ENCODE results near the gene BCAS4. TPM values are rescaled to one million over a fixed set of nuclear protein-coding genes. Genes with fewer than 3 reads are reported as not detected.

BCAS4 gene
- total RNA-seq, 2 donors from 2014 or later = 9.5 to 25.2 TPM

- Mint-ChIP-seq H3K4me3 (no peak overlapping the region), H3K9me3 (no peaks in the 10 kb centered on the region), H3K36me3 (ENCODE audit: low read depth) (no peaks in the 10 kb centered on the region), H3K27me3 (ENCODE audit: insufficient read depth) (no peaks in the 10 kb centered on the region), H3K27ac (no peak overlapping the region), H3K4me1 (no peaks in the 10 kb centered on the region)
- TF ChIP-seq, protein P1, sequence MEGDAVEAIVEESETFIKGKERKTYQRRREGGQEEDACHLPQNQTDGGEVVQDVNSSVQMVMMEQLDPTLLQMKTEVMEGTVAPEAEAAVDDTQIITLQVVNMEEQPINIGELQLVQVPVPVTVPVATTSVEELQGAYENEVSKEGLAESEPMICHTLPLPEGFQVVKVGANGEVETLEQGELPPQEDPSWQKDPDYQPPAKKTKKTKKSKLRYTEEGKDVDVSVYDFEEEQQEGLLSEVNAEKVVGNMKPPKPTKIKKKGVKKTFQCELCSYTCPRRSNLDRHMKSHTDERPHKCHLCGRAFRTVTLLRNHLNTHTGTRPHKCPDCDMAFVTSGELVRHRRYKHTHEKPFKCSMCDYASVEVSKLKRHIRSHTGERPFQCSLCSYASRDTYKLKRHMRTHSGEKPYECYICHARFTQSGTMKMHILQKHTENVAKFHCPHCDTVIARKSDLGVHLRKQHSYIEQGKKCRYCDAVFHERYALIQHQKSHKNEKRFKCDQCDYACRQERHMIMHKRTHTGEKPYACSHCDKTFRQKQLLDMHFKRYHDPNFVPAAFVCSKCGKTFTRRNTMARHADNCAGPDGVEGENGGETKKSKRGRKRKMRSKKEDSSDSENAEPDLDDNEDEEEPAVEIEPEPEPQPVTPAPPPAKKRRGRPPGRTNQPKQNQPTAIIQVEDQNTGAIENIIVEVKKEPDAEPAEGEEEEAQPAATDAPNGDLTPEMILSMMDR (conservative IDR thresholded peaks at IDR 0.05) = no peak
- no peak overlapping the region for H3K27ac ChIP-seq (ENCODE audit: low read depth, low read length)
- DNase-seq = no peak
- no peaks in the 10 kb centered on the region for H3K27me3 ChIP-seq (ENCODE audit: control insufficient read depth, insufficient read depth, low read length, poor library complexity, severe bottlenecking)
- no peak overlapping the region for H3K9ac ChIP-seq (ENCODE audit: extremely low read depth, low read length, poor library complexity, severe bottlenecking)
- no peaks in the 10 kb centered on the region for H3K36me3 ChIP-seq (ENCODE audit: control insufficient read depth, insufficient read depth, low read length)
- H3K4me1 ChIP-seq (ENCODE audit: control insufficient read depth, insufficient read depth, low read length) = no peaks in the 10 kb centered on the region
- 92 to 93% methylated on average over 3 to 8 of the region's 8 CpGs for WGBS, 2 experiments (ENCODE audit: insufficient coverage in 1 of 2, insufficient read length in 1 of 2)
- H3K9me3 ChIP-seq (ENCODE audit: control insufficient read depth, low read length) = no peaks in the 10 kb centered on the region
- no peak overlapping the region for H3K4me3 ChIP-seq (ENCODE audit: low read length)
These were observed 7.4 kb downstream of the BCAS4 start for GRCh38 chr20:50802289-50802688.

DNA sequence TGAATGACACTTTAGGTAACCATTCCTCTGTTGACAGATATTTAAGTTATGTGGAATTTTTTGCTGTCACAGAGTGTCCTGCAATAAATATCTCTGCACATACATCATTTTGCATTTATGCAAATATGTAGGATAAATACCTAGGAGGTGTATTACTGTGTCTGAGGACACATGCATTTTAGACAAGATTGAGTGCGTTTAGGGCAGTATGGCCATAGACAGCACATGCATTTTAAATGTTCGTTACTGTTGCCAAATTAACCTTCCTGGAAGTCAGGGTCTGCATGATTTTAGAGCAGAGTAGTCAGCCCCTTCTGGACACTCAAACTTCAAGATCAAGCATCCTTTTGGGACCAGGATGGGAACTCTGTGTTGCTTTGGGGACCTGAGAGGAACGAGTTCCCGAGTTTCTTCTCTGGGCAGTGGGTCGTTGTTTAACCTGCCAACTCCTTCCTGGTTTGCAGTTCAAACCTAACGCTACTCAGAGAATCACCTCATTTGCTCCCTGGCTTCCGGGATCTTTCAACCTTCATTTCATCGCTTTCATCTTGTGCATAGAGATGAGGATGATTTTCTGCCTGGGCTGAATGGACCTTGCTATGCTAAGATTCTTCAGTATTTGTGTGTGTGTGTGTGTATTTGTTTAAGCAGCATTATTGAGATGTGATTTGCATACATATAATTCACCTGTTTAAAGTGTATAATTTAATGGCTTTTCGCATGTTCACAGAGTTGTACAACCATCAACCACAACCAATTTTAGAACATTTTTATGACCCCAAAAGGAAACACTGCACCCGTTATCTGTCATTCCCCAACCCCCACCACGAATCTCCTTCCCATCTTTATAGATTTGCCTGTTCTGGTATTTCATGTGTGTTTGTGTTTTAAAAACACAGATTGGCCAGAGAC is 9.8 kb downstream of the BCAS4 start:
- Histone ChIP-seq H3K36me3 (ENCODE audit: control insufficient read depth, insufficient read depth, low read length) (no peaks in the 10 kb centered on the region), H3K9me3 (ENCODE audit: control insufficient read depth, low read length) (no peaks in the 10 kb centered on the region), H3K9ac (ENCODE audit: extremely low read depth, low read length, poor library complexity, severe bottlenecking) (no peak overlapping the region), H3K27me3 (ENCODE audit: control insufficient read depth, insufficient read depth, low read length, poor library complexity, severe bottlenecking) (no peaks in the 10 kb centered on the region), H3K27ac (ENCODE audit: low read depth, low read length) (no peak overlapping the region), H3K4me1 (ENCODE audit: control insufficient read depth, insufficient read depth, low read length) (no peaks in the 10 kb centered on the region), H3K4me3 (ENCODE audit: low read length) (no peak overlapping the region)
- TF ChIP-seq, protein P1 (conservative IDR thresholded peaks at IDR 0.05) = no peak
- no peaks in the 10 kb centered on the region for H3K9me3 Mint-ChIP-seq
- peaks cover 5% of the 10 kb centered on the region for H3K4me1 Mint-ChIP-seq
- DNase-seq = no peak
- H3K36me3 Mint-ChIP-seq (ENCODE audit: low read depth) = no peaks in the 10 kb centered on the region
- no peaks in the 10 kb centered on the region for H3K27me3 Mint-ChIP-seq (ENCODE audit: insufficient read depth)
- H3K4me3 Mint-ChIP-seq = no peak overlapping the region
- WGBS, 2 experiments (ENCODE audit: insufficient coverage in 1 of 2, insufficient read length in 1 of 2) = 82 to 90% methylated on average over 7 to 11 of the region's 11 CpGs
- no peak overlapping the region for H3K27ac Mint-ChIP-seq

DNA sequence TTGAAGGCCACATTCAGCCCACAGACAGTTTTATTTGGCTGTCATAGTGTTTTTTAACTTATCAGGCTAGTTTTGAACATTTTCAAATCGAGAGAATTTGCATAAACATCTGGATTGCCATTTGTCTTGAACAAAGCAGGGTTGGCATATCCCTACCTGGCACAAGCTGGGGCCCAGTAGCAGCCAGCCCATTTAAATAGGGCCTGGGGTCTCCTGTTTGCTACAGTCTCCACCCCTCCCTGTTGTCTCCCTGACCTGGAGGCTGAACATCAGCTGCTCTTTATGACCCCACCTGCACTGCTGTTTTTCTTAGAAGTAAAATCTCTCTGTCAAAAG is 10.5 kb downstream of the BCAS4 start:
- TF ChIP-seq, protein P1 (conservative IDR thresholded peaks at IDR 0.05) = no peak
- H3K4me1 ChIP-seq (ENCODE audit: control insufficient read depth, insufficient read depth, low read length) = no peaks in the 10 kb centered on the region
- H3K9me3 ChIP-seq (ENCODE audit: control insufficient read depth, low read length) = no peaks in the 10 kb centered on the region
- WGBS, 2 experiments (ENCODE audit: insufficient coverage in 1 of 2, insufficient read length in 1 of 2) = 86 to 100% methylated on average over 1 of the region's 1 CpG
- Mint-ChIP-seq H3K27me3 (ENCODE audit: insufficient read depth) (no peaks in the 10 kb centered on the region), H3K4me3 (no peak overlapping the region), H3K36me3 (ENCODE audit: low read depth) (no peaks in the 10 kb centered on the region), H3K9me3 (no peaks in the 10 kb centered on the region), H3K27ac (no peak overlapping the region), H3K4me1 (peaks cover 5% of the 10 kb centered on the region)
- H3K27me3 ChIP-seq (ENCODE audit: control insufficient read depth, insufficient read depth, low read length, poor library complexity, severe bottlenecking) = no peaks in the 10 kb centered on the region
- no peaks in the 10 kb centered on the region for H3K36me3 ChIP-seq (ENCODE audit: control insufficient read depth, insufficient read depth, low read length)
- no peak overlapping the region for H3K9ac ChIP-seq (ENCODE audit: extremely low read depth, low read length, poor library complexity, severe bottlenecking)
- no peak overlapping the region for H3K4me3 ChIP-seq (ENCODE audit: low read length)
- H3K27ac ChIP-seq (ENCODE audit: low read depth, low read length) = no peak overlapping the region
- no peak for DNase-seq

Data from endodermal cell (in vitro differentiated cells).